Head of caudate nucleus (tissue), 42 donors: ENCODE results near the gene CXCL16.
A peak's percentile ranks its signal among the peaks of the same experiment; 100 is the strongest.

Source experiments
- DNase-seq, 42 donors: peaks; one replicate each; pipeline versions ENCODE4 v3.0.0 to v3.0.0-alpha.2; 2020 to 2021; ENCODE audit warnings: mixed read lengths in 7 of 42
- intact Hi-C: fragments of 100-400 bp; cut with DNase I; formaldehyde crosslinking; loops from one replicate; pipeline ENCODE4 v1.15.0; 2022

CXCL16 gene, protein sequence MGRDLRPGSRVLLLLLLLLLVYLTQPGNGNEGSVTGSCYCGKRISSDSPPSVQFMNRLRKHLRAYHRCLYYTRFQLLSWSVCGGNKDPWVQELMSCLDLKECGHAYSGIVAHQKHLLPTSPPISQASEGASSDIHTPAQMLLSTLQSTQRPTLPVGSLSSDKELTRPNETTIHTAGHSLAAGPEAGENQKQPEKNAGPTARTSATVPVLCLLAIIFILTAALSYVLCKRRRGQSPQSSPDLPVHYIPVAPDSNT

DNA sequence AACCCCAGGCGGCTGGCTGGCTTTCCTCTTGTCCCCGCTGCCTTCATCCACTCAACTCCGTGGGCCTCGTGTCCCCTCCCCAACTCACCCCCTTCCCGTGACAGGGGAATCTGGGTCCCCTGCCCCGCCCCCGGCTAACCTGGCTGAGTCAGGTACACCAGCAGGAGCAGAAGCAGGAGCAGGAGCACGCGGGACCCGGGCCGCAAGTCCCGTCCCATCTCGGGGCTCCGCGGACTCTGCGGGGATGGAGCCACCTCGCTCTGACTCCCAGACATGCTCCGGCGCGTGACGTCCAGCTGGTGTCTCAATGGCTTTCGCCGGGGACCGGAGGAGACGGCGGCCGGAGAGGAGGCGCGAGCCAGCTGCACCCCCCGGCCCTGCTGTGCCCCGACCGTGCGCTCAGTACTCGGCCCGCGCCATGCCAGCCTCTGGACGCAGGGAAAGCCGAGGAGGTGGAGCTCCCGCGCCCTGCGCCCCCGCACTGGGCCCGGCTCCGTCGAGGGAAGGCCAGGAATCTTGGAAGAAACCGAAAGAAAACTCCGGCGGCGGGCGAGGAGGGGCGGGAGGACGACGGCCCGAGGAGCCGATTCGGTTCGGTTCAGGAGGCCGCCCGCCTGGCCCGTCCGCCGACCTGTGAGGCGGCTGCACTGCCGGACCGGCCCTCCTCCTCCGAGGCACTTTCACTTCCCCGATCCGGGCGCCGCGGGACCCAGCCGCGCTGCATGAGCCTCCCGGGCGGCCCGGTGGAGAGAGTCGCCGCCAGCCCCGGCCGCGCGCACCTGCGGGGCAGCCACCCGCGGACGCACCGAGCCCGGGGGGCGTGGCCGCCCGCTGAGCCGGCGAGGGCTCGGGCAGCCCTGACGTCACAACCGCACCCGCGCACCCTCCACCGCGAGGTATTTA lies at the start of gene CXCL16, which contains the start of gene ZMYND15:
TSS of gene CXCL16 (minus strand) at position 807 of the 903 bp plus-strand sequence. CDS start at position 218, 589 bp downstream.
TSS of gene ZMYND15 (plus strand) at position 712 of the 903 bp plus-strand sequence. CDS start 716 bp downstream, outside the sequence.
- peak in 35 of 42 donors; percentile 9 to 68 (median 33) for DNase-seq
- intact Hi-C loops, result no loop called here

GRCh38 chr17:4788807-4789700 lies 49.3 kb upstream of the CXCL16 start, which contains the start of gene GLTPD2:
Gene GLTPD2 (plus strand): TSS chr17:4788964. CDS start chr17:4789012, 48 bp downstream.
- intact Hi-C loops, result loop anchor here (5.0 kb wide), 1 partner anchor 57 kb away; the partner anchor contains the start of gene MED11
- peak in 3 of 42 donors; percentile 5 to 15 (median 11) for DNase-seq

DNA sequence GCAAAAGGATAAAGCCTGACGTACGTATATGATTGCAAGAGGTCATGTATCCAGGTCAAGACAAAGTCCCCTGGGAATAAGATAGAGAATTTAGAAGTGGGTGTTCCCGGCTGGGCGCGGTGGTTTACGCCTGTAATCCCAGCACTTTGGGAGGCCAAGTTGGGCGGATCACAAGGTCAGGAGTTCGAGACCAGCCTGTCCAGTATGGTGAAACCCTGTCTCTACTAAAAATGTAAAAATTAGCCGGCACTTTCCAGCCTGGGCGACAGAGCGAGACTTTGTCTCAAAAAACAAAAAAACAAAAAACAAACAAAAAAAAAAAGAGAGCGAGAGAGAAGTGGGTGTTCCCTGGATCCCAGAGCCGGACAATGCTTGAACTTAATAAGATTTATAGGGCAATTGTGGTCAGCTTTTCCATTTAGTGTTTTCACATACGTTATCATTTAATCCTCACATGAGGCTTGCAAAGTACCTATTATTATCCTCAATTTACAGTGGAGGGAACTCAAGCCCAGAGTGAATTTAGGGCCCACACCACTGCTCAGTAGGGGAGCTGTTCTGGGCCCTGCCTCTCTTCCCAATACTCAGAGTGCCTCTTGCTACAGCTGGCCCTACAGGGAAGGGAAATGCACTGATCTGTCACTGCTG lies 48.6 kb upstream of the CXCL16 start:
- no peak for DNase-seq
- intact Hi-C loops, result loop anchor here (5.0 kb wide), 1 partner anchor 56 kb away; the partner anchor contains the start of gene MED11

DNA sequence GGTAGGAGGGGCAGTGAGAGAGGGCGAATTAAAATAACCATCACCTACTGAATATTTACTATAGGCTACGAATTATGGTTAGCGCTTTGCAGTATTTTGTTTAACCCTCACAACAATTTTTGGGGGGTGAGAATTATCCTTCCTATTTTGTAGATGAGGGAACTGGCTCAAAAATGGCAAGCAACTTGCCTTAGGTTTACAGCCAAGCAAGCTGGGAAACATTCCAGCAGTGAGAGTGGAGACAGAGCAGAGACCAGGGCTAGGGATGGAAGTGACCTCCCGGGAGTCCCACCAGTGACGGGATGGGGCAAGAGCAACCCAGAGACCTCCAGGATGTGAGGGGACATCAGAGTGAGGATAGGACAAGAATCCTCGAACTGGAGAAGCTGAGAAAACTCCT lies 46.8 kb upstream of the CXCL16 start:
- DNase-seq, result peak in 4 of 42 donors; percentile 22 to 48 (median 24)
- intact Hi-C loops, result loop anchor here (5.0 kb wide), 1 partner anchor 54 kb away; the partner anchor contains the start of gene MED11

DNA sequence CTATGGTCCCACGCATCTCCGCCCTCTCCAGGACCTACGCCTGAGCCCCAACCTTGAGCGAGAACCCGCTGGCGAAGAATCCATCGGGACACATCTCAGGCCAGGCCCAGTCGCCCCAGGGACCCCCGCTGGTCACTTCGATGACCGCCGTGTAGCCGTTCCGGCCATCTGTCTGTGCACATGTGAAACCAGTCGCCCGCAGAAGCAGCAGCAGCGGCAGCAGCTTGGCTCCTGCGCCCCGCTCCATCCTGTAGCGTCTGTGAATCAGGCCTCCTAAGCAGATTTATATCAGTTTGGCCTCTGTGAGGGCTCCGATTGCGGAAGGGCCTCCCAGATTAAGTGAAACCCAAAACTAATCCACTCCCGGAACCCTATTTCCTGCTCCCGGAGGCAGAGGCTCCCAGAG lies 46.4 kb upstream of the CXCL16 start, which contains the start of gene VMO1:
TSS of gene VMO1 (minus strand) at position 259 of the 406 bp plus-strand sequence. CDS start at position 247, 12 bp downstream.
- peak in 17 of 42 donors; percentile 15 to 56 (median 31) for DNase-seq
- intact Hi-C loops, result loop anchor here (5.0 kb wide), 1 partner anchor 54 kb away; the partner anchor contains the start of gene MED11

GRCh38 chr17:4785311-4786105 lies 45.8 kb upstream of the CXCL16 start:
- intact Hi-C loops, result loop anchor here (5.0 kb wide), 1 partner anchor 53 kb away; the partner anchor contains the start of gene MED11
- DNase-seq, result peak in 23 of 42 donors; percentile 12 to 63 (median 34)

GRCh38 chr17:4782652-4783051 lies 42.9 kb upstream of the CXCL16 start:
- intact Hi-C loops, result no loop called here
- DNase-seq, result peak in 14 of 42 donors; percentile 11 to 46 (median 32)

DNA sequence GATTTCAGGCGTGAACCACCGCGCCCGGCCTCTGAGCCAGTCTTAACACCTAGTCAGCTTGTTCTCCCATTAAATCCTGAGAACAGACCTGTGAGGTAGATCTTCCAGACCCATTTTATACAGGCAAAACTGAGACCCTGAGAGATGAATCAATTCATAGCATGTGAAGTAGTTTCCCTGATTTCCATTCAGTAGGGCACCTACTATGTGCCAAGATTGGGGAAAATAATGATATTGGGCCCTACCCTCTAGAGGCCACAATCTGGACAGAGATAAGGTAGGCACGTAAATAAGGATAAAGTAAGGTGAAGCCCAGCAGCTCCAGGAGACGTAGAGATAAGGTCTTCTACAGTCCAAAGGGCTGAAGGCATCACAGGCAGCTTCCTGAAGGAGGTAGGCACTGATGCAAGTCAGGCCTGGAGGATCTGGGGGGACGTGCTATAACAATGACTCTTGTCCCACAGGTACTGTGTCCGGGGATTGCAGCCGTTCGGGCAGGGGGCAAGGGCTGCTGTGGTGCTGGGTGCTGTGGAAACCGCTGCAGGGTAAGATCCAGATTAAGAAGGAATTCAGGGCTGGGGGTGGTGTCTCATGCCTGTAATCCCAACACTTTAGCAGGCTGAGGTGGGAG lies 40.7 kb upstream of the CXCL16 start:
- intact Hi-C loops, result no loop called here
- DNase-seq, result no peak

DNA sequence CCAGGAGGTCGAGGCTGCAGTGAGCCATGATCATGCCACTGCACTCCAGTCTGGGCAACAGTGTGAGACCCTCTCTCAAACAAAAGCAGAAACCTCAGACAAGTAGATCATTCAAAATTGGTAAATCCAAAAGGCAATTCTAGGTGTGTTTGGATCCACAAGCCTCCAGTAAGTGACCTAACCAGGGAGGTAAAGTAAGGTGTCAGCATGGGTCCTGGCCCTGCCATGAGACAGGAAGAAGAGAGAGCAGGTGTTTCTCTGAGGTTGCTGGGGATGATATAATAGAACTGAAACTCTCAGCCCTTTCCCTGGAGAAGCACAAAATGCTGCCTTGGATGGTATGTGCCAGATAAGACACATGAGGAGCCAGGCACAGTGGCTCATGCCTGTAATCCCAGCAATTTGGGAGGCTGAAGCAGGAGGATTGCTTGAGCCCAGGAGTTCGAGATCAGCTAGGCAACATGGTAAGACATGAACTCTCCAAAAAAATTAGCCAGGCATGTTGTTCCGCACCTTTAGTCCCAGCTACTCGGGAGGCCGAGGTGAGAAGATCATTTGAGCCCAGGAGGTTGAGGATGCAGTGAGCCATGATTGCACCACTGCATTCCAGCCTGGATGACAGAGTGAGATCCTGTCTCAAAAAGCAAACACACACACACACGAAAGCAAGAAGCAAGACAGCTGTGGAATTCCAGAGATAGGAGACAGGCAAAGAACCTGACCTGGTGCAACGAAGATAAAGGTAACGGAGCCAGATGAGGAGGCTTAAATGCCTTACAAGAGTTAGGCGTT lies 38.4 kb upstream of the CXCL16 start:
- no peak for DNase-seq
- intact Hi-C loops, result no loop called here

DNA sequence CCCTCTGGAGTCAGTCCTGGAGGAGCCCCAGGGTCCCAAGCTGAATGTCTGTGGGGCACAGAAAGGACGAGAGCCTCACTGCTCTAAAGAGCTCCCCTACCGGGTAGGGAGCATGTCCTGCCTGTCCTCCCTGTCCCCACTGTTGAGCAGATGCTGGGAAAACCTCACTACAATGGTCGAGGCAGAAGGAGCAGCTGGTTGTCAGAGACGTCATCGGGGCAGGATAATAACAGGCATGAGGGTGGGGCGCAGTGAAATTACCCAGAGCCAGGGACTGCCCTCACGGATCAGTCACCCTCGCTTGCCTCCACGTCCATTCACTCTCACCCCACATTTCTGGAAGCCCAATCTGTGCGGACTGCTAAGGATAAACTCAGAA lies 32.5 kb upstream of the CXCL16 start:
- intact Hi-C loops, result no loop called here
- no peak for DNase-seq

DNA sequence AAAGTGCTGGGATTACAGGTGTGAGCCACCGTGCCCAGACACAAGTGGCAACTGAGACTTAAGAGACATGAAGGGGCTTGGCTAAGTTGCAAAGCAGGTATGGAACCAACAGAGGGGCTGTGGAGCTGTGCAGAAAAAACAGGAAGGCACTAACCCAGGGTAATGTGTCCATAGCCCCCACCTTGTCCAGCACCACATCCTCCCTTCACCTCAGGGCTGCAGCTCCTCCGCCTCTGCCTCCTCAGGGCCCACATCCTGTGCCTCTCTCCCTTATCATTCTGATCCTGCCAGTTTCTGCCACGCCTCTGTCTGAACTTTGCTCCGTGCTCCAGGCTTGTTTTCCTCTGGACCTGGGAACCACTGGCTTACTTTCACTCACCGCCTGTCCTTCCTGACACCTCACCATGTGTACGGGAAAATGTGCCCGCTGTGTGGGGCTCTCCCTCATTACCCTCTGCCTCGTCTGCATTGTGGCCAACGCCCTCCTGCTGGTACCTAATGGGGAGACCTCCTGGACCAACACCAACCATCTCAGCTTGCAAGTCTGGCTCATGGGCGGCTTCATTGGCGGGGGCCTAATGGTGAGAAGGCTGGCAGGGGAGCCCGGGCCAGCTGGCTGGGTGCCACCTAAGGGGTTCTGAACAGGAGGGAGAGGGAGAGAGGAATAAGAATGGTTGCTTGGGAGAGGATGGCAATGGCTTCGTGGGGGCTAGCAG lies 31.9 kb upstream of the CXCL16 start, which contains the start of gene TM4SF5:
TSS of gene TM4SF5 (plus strand) at position 368 of the 716 bp plus-strand sequence. CDS start at position 405, 37 bp downstream.
- intact Hi-C loops, result no loop called here

DNA sequence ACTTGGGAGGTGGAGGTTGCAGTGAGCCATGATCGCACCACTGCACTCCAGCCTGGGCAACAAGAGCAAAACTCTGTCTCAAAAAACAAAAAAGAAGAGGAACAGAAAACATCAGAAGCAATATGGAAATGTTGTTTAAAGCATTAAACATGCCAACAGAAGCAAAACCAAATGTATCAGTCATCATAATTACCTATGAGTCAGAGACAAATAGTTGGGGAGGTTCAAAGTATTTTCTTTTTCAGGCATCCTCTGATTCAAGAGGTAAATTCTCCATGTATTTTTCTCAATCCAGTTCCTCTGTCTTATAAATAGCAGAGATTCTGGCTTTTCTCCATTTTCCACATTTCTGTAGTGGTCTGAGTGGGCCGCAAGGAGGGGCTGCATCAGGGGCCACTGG lies 29.9 kb upstream of the CXCL16 start:
- DNase-seq, result no peak
- intact Hi-C loops, result no loop called here

More for the DNA sequence above, 31.9 kb upstream of the CXCL16 start, which contains the start of gene TM4SF5:
- no peak for DNase-seq

DNA sequence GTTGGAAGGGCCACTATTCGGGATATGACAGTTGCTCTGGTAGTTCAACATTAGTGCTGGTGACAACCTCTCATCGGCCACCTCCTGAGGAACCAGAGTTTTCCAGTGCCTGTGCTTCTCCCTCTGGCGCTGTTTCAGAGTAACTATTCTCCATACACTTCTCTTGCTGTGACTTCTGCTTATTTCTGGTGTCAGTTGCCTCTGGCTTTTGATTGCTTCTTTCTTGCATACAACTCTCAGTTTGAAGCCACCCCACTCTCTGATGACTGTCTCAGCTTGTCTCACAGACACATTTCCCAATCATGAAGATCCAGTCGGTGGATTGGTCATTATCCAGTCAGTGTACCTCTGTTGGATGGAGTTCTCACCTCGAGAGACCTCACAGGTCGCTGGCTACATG lies 28.6 kb upstream of the CXCL16 start:
- no peak for DNase-seq
- intact Hi-C loops, result no loop called here

DNA sequence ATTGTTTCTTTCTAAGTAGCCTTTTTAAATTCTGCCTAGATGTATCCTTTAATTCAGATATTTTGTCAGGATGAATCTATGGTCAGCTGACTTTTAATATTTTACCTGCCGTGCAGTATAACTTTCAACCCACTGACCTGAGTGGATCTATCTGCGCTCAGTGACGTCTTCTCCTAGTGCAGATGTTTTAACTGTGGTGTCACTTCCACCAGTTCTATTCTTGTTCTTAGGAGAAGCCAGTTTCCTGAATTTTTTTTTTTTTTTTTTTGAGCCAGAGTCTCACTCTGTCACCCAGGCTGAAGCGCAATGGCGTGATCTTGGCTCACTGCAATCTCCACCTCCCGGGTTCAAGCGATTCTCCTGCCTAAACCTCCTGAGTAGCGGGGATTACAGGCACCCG lies 27.0 kb upstream of the CXCL16 start:
- intact Hi-C loops, result no loop called here

GRCh38 chr17:4766201-4766600 lies 26.5 kb upstream of the CXCL16 start:
- intact Hi-C loops, result no loop called here
- no peak for DNase-seq

More for the DNA sequence above, 27.0 kb upstream of the CXCL16 start:
- DNase-seq, result no peak
